ENCODE results near the gene RHOF. TPM values are rescaled to one million over a fixed set of nuclear protein-coding genes. Genes with fewer than 3 reads are reported as not detected.

Gene RHOF
- total RNA-seq, 1 experiment from 2014 or later = 116 TPM

GRCh38 chr12:121750507-121750955 is 43.0 kb downstream of the RHOF start:
- CTCF ChIA-PET = no interaction called here
- no TSS peak for BruUV-seq (replicated peaks)
- RAD21 ChIA-PET (ENCODE audit: low non-redundant PET in 1 of 2, low total read pairs in 2 of 2, uncharacterized antibody in 2 of 2, unreplicated experiment in 2 of 2) = no interaction called here

More at GRCh38 chr12:121750507-121750955, 43.0 kb downstream of the RHOF start:
- H3K9ac ChIP-seq (ENCODE audit: low read length) = no peak overlapping the region
- no peaks in the 10 kb centered on the region for H3K79me2 ChIP-seq (ENCODE audit: insufficient read depth, low read length)
- DNase-seq (ENCODE audit: low read depth, low spot score) (no peak), ATAC-seq (no peak)
- H3K4me2 ChIP-seq (ENCODE audit: low read length) = no peak overlapping the region
- no peak overlapping the region for H3K4me3 ChIP-seq (replicated peaks in 1 of 2; ENCODE audit: low read depth in 1 of 2, low read length in 2 of 2)
- no peaks in the 10 kb centered on the region for H3K9me2 ChIP-seq (ENCODE audit: insufficient read depth)
- TF ChIP-seq CEBPB (IDR thresholded peaks at IDR 0.05; ENCODE audit: low read depth) (no peak), ATF3 (IDR thresholded peaks at IDR 0.05) (no peak), FOSL1 (IDR thresholded peaks at IDR 0.05; ENCODE audit: low read depth) (no peak), CTCF (IDR thresholded peaks at IDR 0.05 in 2 of 3, conservative IDR thresholded peaks at IDR 0.05 in 1 of 3; ENCODE audit: borderline replicate concordance in 1 of 3, insufficient read depth in 1 of 3, low read depth in 2 of 3, low read length in 2 of 3) (no peak), SRF (IDR thresholded peaks at IDR 0.05; ENCODE audit: low read depth) (no peak), ELF1 (IDR thresholded peaks at IDR 0.05; ENCODE audit: borderline replicate concordance, low read depth) (no peak), ZFX (IDR thresholded peaks at IDR 0.05) (no peak), ZBTB33 (IDR thresholded peaks at IDR 0.05; ENCODE audit: extremely low read depth, insufficient replicate concordance, low read length) (no peak), MAX (IDR thresholded peaks at IDR 0.05) (no peak), TCF7L2 (IDR thresholded peaks at IDR 0.05; ENCODE audit: borderline replicate concordance, extremely low read depth, insufficient read depth, insufficient read length) (no peak), CBX3 (IDR thresholded peaks at IDR 0.05; ENCODE audit: low read depth) (no peak), RAD21 (IDR thresholded peaks at IDR 0.05; ENCODE audit: low read depth) (no peak), SIN3A (IDR thresholded peaks at IDR 0.05; ENCODE audit: low read depth) (no peak), EGR1 (IDR thresholded peaks at IDR 0.05; ENCODE audit: low read depth) (no peak), SP1 (IDR thresholded peaks at IDR 0.05; ENCODE audit: low read depth) (no peak), YY1 (IDR thresholded peaks at IDR 0.05; ENCODE audit: extremely low read depth, insufficient replicate concordance, low read depth, low read length) (no peak), EZH2phosphoT487 (IDR thresholded peaks at IDR 0.05; ENCODE audit: borderline replicate concordance) (no peak), POLR2AphosphoS5 (IDR thresholded peaks at IDR 0.05; ENCODE audit: low read depth, low read length) (no peak), EZH2 (IDR thresholded peaks at IDR 0.05) (no peak), ZNF274 (IDR thresholded peaks at IDR 0.05; ENCODE audit: low read depth, low read length) (no peak)
- POLR2A ChIA-PET = no interaction called here
- H3K27me3 ChIP-seq (ENCODE audit: insufficient read depth, low read length) = no peaks in the 10 kb centered on the region
- H2AFZ ChIP-seq (ENCODE audit: low read depth, low read length, poor library complexity, severe bottlenecking) = no peak overlapping the region
- intact Hi-C loops (cut with micrococcal nuclease) = no loop called here
- peaks cover 4 to 8% of the 10 kb centered on the region in 2 experiments; a peak in 3 of 4 replicates for H3K36me3 ChIP-seq (ENCODE audit: control insufficient read depth in 1 of 2, insufficient read depth in 2 of 2, low read length in 2 of 2)
- no peaks in the 10 kb centered on the region for H3K9me3 ChIP-seq (ENCODE audit: control insufficient read depth in 1 of 2, insufficient read depth in 1 of 2, low read depth in 1 of 2, low read length in 2 of 2)
- H3K4me1 ChIP-seq (ENCODE audit: control insufficient read depth in 1 of 2, insufficient read depth in 2 of 2, low read length in 2 of 2) = no peaks in the 10 kb centered on the region
- H3K27ac ChIP-seq (ENCODE audit: low read depth, low read length) = no peak overlapping the region
- no peaks in the 10 kb centered on the region for H4K20me1 ChIP-seq (ENCODE audit: insufficient read depth)

Data from HCT116 (cell line).